GM23338 (cell line): ENCODE results near the gene GP5.

Experiments used
- CREB1 ChIP-seq: fragments of 250-450 bp; sonication (Bioruptor Pico); IDR thresholded peaks from 2 replicates; pipeline ENCODE4 v1.5.0; 2020; ENCODE audit warnings: low read depth, mild to moderate bottlenecking, moderate library complexity
- CTCF ChIP-seq, 2 experiments: fragments of 200-600 bp in 1 of 2; sonication (generic) in 1 of 2; conservative IDR thresholded peaks; 2 replicates each; pipeline versions ENCODE4 v1.5.1 to v1.6.1; 2016 to 2017; ENCODE audit warnings: antibody characterized with exemption in 2 of 2, low read depth in 2 of 2, mild to moderate bottlenecking in 2 of 2, moderate library complexity in 1 of 2
- EZH2 ChIP-seq: fragments of 200-600 bp; sonication (generic); IDR thresholded peaks from one replicate; pipeline ENCODE4 v1.8.0; 2017; ENCODE audit warnings: antibody characterized with exemption, mild to moderate bottlenecking, low read depth; ENCODE audit not compliant: unreplicated experiment
- EZH2phosphoT487 ChIP-seq: fragments of 200-600 bp; sonication (generic); IDR thresholded peaks from one replicate; pipeline ENCODE4 v1.8.1; 2018; ENCODE audit warnings: antibody characterized with exemption; ENCODE audit not compliant: unreplicated experiment
- JUNB ChIP-seq: IDR thresholded peaks from one replicate; pipeline ENCODE4 v1.6.1; 2016; ENCODE audit warnings: antibody characterized with exemption; ENCODE audit not compliant: unreplicated experiment
- NANOG ChIP-seq: IDR thresholded peaks from 2 replicates; pipeline ENCODE4 v1.6.1; 2016; ENCODE audit warnings: antibody characterized with exemption, borderline replicate concordance
- POLR2AphosphoS5 ChIP-seq: IDR thresholded peaks from 2 replicates; pipeline ENCODE4 v1.6.1; 2016; ENCODE audit warnings: antibody characterized with exemption, low read depth
- TF ChIP-seq, protein P1 (sequence below): IDR thresholded peaks from one replicate; pipeline ENCODE4 v1.6.1; 2018; ENCODE audit warnings: antibody characterized with exemption; ENCODE audit not compliant: unreplicated experiment

- no peak for TF ChIP-seq CTCF (conservative IDR thresholded peaks at IDR 0.05; ENCODE audit: low read depth in 2 of 2)
- TF ChIP-seq, protein P1, sequence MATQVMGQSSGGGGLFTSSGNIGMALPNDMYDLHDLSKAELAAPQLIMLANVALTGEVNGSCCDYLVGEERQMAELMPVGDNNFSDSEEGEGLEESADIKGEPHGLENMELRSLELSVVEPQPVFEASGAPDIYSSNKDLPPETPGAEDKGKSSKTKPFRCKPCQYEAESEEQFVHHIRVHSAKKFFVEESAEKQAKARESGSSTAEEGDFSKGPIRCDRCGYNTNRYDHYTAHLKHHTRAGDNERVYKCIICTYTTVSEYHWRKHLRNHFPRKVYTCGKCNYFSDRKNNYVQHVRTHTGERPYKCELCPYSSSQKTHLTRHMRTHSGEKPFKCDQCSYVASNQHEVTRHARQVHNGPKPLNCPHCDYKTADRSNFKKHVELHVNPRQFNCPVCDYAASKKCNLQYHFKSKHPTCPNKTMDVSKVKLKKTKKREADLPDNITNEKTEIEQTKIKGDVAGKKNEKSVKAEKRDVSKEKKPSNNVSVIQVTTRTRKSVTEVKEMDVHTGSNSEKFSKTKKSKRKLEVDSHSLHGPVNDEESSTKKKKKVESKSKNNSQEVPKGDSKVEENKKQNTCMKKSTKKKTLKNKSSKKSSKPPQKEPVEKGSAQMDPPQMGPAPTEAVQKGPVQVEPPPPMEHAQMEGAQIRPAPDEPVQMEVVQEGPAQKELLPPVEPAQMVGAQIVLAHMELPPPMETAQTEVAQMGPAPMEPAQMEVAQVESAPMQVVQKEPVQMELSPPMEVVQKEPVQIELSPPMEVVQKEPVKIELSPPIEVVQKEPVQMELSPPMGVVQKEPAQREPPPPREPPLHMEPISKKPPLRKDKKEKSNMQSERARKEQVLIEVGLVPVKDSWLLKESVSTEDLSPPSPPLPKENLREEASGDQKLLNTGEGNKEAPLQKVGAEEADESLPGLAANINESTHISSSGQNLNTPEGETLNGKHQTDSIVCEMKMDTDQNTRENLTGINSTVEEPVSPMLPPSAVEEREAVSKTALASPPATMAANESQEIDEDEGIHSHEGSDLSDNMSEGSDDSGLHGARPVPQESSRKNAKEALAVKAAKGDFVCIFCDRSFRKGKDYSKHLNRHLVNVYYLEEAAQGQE, result no peak
- no peak for TF ChIP-seq EZH2
- no peak for TF ChIP-seq EZH2phosphoT487
- no peak for TF ChIP-seq POLR2AphosphoS5
- TF ChIP-seq CREB1 (CRISPR knock-in tag), result no peak
- TF ChIP-seq NANOG, result no peak
- no peak for TF ChIP-seq JUNB
These were observed 18.7 kb downstream of the GP5 start for GRCh38 chr3:194380326-194380725.
